A549 (cell line): Measurements from ENCODE around the gene LIMA1. TPM values are rescaled to one million over a fixed set of nuclear protein-coding genes. Genes with fewer than 3 reads are reported as not detected.

Experiments
- ATAC-seq, 2 experiments: fragments of 200-7000 bp in 1 of 2; fragments of >200 bp in 1 of 2; cut with Nextera tagmentation in 1 of 2; cut with Tn5 transposase in 1 of 2; 3 replicates each; pipeline versions ENCODE4 v1.8.0 to v1.9.1; 2018 to 2020; ENCODE audit warnings: mild to moderate bottlenecking in 1 of 2, moderate library complexity in 1 of 2
- CTCF ChIA-PET: fragments of 300-600 bp; sonication (Branson Sonifier 250); formaldehyde crosslinking; extraction: SDS; loops from one replicate; lab custom pipeline; 2021; ENCODE audit warnings: antibody characterized with exemption, inconsistent platforms; lab: Yijun Ruan, JAX
- POLR2A ChIA-PET: fragments of 350-600 bp; formaldehyde crosslinking; extraction: SDS; loops from one replicate; lab custom pipeline; 2021; ENCODE audit warnings: antibody characterized with exemption, inconsistent platforms; lab: Yijun Ruan, JAX
- DNase-seq, 2 experiments: peaks; one replicate each; pipeline versions ENCODE4 v3.0.0 to v3.0.0-alpha.2; 2011 to 2016; ENCODE audit warnings: low read depth in 1 of 2, low spot score in 1 of 2
- FAIRE-seq: peaks from 2 replicates; lab custom pipeline; 2011; peaks lifted over from hg19 to GRCh38; lab: Jason Lieb, UNC
- H3K27ac ChIP-seq, 2 experiments: fragments of >200 bp; sonication (Bioruptor Twin); formaldehyde crosslinking; 3 replicates each; pipeline ENCODE4 v1.5.1; 2016 to 2017
- H3K4me1 ChIP-seq: fragments of >200 bp; sonication (Bioruptor Twin); formaldehyde crosslinking; 3 replicates; pipeline ENCODE4 v1.6.1; 2016
- H3K4me2 ChIP-seq: fragments of >200 bp; sonication (Bioruptor Twin); formaldehyde crosslinking; 3 replicates; pipeline ENCODE4 v1.6.1; 2016
- H3K4me3 ChIP-seq: fragments of >200 bp; sonication (Bioruptor Twin); formaldehyde crosslinking; 3 replicates; pipeline ENCODE4 v1.5.1; 2016
- H3K9me3 ChIP-seq: fragments of >200 bp; sonication (Bioruptor Twin); formaldehyde crosslinking; 3 replicates; pipeline ENCODE4 v1.6.1; 2016
- ATOH8 ChIP-seq: fragments of 250-450 bp; sonication (Bioruptor Pico); IDR thresholded peaks from 2 replicates; pipeline ENCODE4 v1.5.0; 2020; ENCODE audit warnings: low read depth, mild to moderate bottlenecking, moderate library complexity
- BHLHE40 ChIP-seq: IDR thresholded peaks from 2 replicates; pipeline ENCODE4 v1.6.1; 2012; ENCODE audit warnings: low read depth, low read length, inconsistent platforms
- CBX2 ChIP-seq: fragments of 200-600 bp; sonication (generic); IDR thresholded peaks from 2 replicates; pipeline ENCODE4 v1.6.1; 2016; ENCODE audit warnings: low read depth, mild to moderate bottlenecking, borderline replicate concordance
- CEBPB ChIP-seq, 2 experiments: fragments of >200 bp in 1 of 2; sonication (Bioruptor Twin) in 1 of 2; formaldehyde crosslinking in 1 of 2; IDR thresholded peaks; 2 replicates each; pipeline ENCODE4 v1.6.1; 2012 to 2016
- E2F6 ChIP-seq: IDR thresholded peaks from 2 replicates; pipeline ENCODE4 v1.6.1; 2012; ENCODE audit warnings: low read depth, borderline replicate concordance
- EHF ChIP-seq: fragments of 250-450 bp; sonication (Bioruptor Pico); IDR thresholded peaks from 2 replicates; pipeline ENCODE4 v1.5.0; 2020; ENCODE audit warnings: mild to moderate bottlenecking
- HDAC2 ChIP-seq: fragments of 200-600 bp; sonication (generic); IDR thresholded peaks from 2 replicates; pipeline ENCODE4 v1.6.1; 2016
- HEYL ChIP-seq: fragments of 250-450 bp; sonication (Bioruptor Pico); IDR thresholded peaks from 2 replicates; pipeline ENCODE4 v1.8.0; 2021; ENCODE audit warnings: mild to moderate bottlenecking, moderate library complexity
- HOXB13 ChIP-seq: fragments of 250-450 bp; sonication (Bioruptor Pico); IDR thresholded peaks from 2 replicates; pipeline ENCODE4 v1.5.0; 2020; ENCODE audit warnings: low read depth, mild to moderate bottlenecking, moderate library complexity
- NR3C1 ChIP-seq: fragments of >200 bp; sonication (Bioruptor Twin); formaldehyde crosslinking; IDR thresholded peaks from 3 replicates; pipeline ENCODE4 v1.6.1; 2017
- PHF8 ChIP-seq: fragments of 200-600 bp; sonication (generic); IDR thresholded peaks from 2 replicates; pipeline ENCODE4 v1.6.1; 2016; ENCODE audit warnings: low read depth, mild to moderate bottlenecking, antibody characterized with exemption, moderate library complexity, borderline replicate concordance
- POLR2A ChIP-seq: IDR thresholded peaks from 2 replicates; pipeline ENCODE4 v1.6.1; 2012; ENCODE audit warnings: mild to moderate bottlenecking, low read length
- RAD21 ChIP-seq, 2 experiments: fragments of >200 bp in 1 of 2; sonication (Bioruptor Twin) in 1 of 2; formaldehyde crosslinking in 1 of 2; IDR thresholded peaks in 1 of 2; conservative IDR thresholded peaks in 1 of 2; 2 replicates in 1 of 2; 3 replicates in 1 of 2; pipeline ENCODE4 v1.6.1; 2012 to 2018; ENCODE audit warnings: inconsistent platforms in 1 of 2
- RARB ChIP-seq: fragments of 250-450 bp; sonication (Bioruptor Pico); IDR thresholded peaks from 2 replicates; pipeline ENCODE4 v1.8.0; 2021; ENCODE audit warnings: mild to moderate bottlenecking, moderate library complexity
- RCOR1 ChIP-seq: fragments of 150-350 bp; IDR thresholded peaks from 2 replicates; pipeline ENCODE4 v1.6.1; 2014; ENCODE audit warnings: antibody characterized with exemption, low read length, low read depth
- RNF2 ChIP-seq: fragments of 200-600 bp; sonication (generic); IDR thresholded peaks from 2 replicates; pipeline ENCODE4 v1.6.1; 2016; ENCODE audit warnings: low read depth, mild to moderate bottlenecking, antibody characterized with exemption, moderate library complexity, borderline replicate concordance
- SMC3 ChIP-seq: fragments of >200 bp; sonication (Bioruptor Twin); formaldehyde crosslinking; IDR thresholded peaks from 3 replicates; pipeline ENCODE4 v1.6.1; 2018; ENCODE audit warnings: inconsistent platforms
- SREBF2 ChIP-seq: fragments of 450-650 bp; IDR thresholded peaks from 2 replicates; pipeline ENCODE4 v1.6.1; 2014; ENCODE audit warnings: mild to moderate bottlenecking, moderate library complexity
- ZC3H11A ChIP-seq: fragments of 450-650 bp; IDR thresholded peaks from 2 replicates; pipeline ENCODE4 v1.6.1; 2014; ENCODE audit warnings: antibody characterized with exemption, mild to moderate bottlenecking
- WGBS: methylation state at CpG from one replicate; pipeline ENCODE4 v1.1.6; 2017; ENCODE audit errors: missing lambda C conversion rate; 5-methylcytosine and 5-hydroxymethylcytosine counted together
- polyA plus RNA-seq, 4 experiments: library from polyadenylated mRNA; depleted of rRNA in 3 of 4; stranded (reverse); fragments of >200 nt; fragmentation: RNase III in 1 of 4; extraction: RNeasy Plus Mini Kit Qiagen cat#74134 plus additional on column Dnase treatment in 1 of 4; gene quantifications; 2 replicates in 3 of 4; 3 replicates in 1 of 4; pipeline ENCODE4 v1.2.3, GENCODE V29; 2011 to 2017
- TF ChIP-seq, protein P1 (sequence below): fragments of 200-600 bp; sonication (generic); IDR thresholded peaks from 2 replicates; pipeline ENCODE4 v1.6.1; 2016; ENCODE audit warnings: antibody characterized with exemption, mild to moderate bottlenecking, moderate library complexity
- TF ChIP-seq, protein P2 (sequence below): fragments of >200 bp; sonication (Bioruptor Twin); formaldehyde crosslinking; IDR thresholded peaks from 3 replicates; pipeline ENCODE4 v1.6.1; 2016
- TF ChIP-seq, protein P3 (sequence below): fragments of >200 bp; sonication (Bioruptor Twin); formaldehyde crosslinking; IDR thresholded peaks from 3 replicates; pipeline ENCODE4 v1.5.1; 2016

Gene LIMA1
- polyA plus RNA-seq, 2 of the 4 experiments (the other 2 are of a cell fraction) = 9.0 to 23.4 TPM

- CTCF ChIA-PET = interaction anchor here (0.7 to 1.7 kb wide), 3 partner anchors 59 to 176 kb away, joined by 3 read pairs; no protein-coding TSS in a partner anchor
- H3K27ac ChIP-seq = no peak overlapping the region
- POLR2A ChIA-PET = no interaction called here
- no peak for FAIRE-seq
- H3K9me3 ChIP-seq = no peaks in the 10 kb centered on the region
- DNase-seq = no peak
- 78% methylated on average over 8 of the region's 8 CpGs for WGBS
- ATAC-seq = no peak
- TF ChIP-seq SMC3 (no peak), RAD21 (conservative IDR thresholded peaks at IDR 0.05 in 1 of 2, IDR thresholded peaks at IDR 0.05 in 1 of 2) (no peak), CBX2 (no peak), SREBF2 (no peak), BHLHE40 (no peak), PHF8 (no peak), RCOR1 (no peak), E2F6 (no peak), HDAC2 (no peak), EHF (no peak), RNF2 (no peak), HOXB13 (no peak), CEBPB (IDR thresholded peaks at IDR 0.05) (no peak), NR3C1 (no peak), RARB (no peak), HEYL (CRISPR knock-in tag) (no peak)
- TF ChIP-seq, protein P1, sequence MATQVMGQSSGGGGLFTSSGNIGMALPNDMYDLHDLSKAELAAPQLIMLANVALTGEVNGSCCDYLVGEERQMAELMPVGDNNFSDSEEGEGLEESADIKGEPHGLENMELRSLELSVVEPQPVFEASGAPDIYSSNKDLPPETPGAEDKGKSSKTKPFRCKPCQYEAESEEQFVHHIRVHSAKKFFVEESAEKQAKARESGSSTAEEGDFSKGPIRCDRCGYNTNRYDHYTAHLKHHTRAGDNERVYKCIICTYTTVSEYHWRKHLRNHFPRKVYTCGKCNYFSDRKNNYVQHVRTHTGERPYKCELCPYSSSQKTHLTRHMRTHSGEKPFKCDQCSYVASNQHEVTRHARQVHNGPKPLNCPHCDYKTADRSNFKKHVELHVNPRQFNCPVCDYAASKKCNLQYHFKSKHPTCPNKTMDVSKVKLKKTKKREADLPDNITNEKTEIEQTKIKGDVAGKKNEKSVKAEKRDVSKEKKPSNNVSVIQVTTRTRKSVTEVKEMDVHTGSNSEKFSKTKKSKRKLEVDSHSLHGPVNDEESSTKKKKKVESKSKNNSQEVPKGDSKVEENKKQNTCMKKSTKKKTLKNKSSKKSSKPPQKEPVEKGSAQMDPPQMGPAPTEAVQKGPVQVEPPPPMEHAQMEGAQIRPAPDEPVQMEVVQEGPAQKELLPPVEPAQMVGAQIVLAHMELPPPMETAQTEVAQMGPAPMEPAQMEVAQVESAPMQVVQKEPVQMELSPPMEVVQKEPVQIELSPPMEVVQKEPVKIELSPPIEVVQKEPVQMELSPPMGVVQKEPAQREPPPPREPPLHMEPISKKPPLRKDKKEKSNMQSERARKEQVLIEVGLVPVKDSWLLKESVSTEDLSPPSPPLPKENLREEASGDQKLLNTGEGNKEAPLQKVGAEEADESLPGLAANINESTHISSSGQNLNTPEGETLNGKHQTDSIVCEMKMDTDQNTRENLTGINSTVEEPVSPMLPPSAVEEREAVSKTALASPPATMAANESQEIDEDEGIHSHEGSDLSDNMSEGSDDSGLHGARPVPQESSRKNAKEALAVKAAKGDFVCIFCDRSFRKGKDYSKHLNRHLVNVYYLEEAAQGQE = no peak
- TF ChIP-seq, protein P2, sequence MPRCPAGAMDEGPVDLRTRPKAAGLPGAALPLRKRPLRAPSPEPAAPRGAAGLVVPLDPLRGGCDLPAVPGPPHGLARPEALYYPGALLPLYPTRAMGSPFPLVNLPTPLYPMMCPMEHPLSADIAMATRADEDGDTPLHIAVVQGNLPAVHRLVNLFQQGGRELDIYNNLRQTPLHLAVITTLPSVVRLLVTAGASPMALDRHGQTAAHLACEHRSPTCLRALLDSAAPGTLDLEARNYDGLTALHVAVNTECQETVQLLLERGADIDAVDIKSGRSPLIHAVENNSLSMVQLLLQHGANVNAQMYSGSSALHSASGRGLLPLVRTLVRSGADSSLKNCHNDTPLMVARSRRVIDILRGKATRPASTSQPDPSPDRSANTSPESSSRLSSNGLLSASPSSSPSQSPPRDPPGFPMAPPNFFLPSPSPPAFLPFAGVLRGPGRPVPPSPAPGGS = no peak
- no peak overlapping the region for H3K4me2 ChIP-seq
- H3K4me3 ChIP-seq = no peak overlapping the region
- H3K4me1 ChIP-seq = no peaks in the 10 kb centered on the region
Observed at GRCh38 chr12:50142993-50143392, 140.3 kb downstream of the LIMA1 start.

DNA sequence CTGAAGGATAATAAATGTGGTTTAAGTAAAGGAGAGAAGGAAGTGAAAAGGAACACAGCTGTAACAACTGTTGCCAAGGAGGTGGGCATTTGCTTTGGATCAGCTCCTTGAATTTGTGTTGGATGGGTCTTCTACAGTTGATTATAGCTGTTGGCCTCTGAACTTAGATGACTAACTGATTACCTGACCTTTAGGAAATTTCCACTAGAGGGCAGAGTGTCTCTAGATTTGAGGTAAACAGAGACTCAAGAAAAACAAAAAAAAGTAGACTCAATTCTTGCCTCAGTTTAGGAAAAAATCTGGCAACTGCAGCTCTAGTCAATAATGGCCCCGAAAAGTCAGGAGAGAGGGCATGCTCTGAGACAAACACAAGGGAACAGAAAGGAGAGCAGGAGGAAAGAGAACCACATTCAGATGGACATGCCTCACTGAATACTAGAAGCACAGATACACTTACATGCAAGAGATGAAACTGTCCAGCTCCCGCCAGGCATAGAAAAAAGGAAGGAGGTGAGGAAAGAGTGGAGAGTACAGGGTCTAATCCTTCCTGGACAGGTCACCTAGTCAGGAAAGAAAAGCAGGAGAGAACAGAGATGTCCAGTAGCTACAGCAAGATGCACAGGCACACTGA lies 150.7 kb downstream of the LIMA1 start:
- POLR2A ChIA-PET = no interaction called here
- WGBS = 91% methylated on average over 2 of the region's 2 CpGs
- no peak for FAIRE-seq
- Histone ChIP-seq H3K9me3 (no peaks in the 10 kb centered on the region), H3K4me2 (no peak overlapping the region), H3K27ac (no peak overlapping the region)
- TF ChIP-seq POLR2A (no peak), ATOH8 (CRISPR knock-in tag) (no peak), NR3C1 (no peak), SREBF2 (no peak), ZC3H11A (no peak), BHLHE40 (no peak), RCOR1 (no peak), E2F6 (no peak)
- TF ChIP-seq, protein P3, sequence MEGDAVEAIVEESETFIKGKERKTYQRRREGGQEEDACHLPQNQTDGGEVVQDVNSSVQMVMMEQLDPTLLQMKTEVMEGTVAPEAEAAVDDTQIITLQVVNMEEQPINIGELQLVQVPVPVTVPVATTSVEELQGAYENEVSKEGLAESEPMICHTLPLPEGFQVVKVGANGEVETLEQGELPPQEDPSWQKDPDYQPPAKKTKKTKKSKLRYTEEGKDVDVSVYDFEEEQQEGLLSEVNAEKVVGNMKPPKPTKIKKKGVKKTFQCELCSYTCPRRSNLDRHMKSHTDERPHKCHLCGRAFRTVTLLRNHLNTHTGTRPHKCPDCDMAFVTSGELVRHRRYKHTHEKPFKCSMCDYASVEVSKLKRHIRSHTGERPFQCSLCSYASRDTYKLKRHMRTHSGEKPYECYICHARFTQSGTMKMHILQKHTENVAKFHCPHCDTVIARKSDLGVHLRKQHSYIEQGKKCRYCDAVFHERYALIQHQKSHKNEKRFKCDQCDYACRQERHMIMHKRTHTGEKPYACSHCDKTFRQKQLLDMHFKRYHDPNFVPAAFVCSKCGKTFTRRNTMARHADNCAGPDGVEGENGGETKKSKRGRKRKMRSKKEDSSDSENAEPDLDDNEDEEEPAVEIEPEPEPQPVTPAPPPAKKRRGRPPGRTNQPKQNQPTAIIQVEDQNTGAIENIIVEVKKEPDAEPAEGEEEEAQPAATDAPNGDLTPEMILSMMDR = no peak
- TF ChIP-seq, all 56 proteins: peak for 0
- Histone ChIP-seq H3K4me3 (no peak overlapping the region), H3K4me1 (no peaks in the 10 kb centered on the region)
- ATAC-seq = no peak
- CTCF ChIA-PET = interaction anchor here (0.9 to 13.4 kb wide), 5 partner anchors 17 to 183 kb away, joined by 3 to 128 read pairs (median 3); partner anchors contain the start of genes COX14 and SMARCD1
- no peak for DNase-seq
